HG03460 (cell line): ENCODE results near the gene NUDCD3.

Source experiments
- ATAC-seq: cut with Tn5 transposase; IDR thresholded peaks from one replicate; pipeline ENCODE4 v1.9.1; 2021; ENCODE audit not compliant: unreplicated experiment

The NUDCD3 gene

DNA sequence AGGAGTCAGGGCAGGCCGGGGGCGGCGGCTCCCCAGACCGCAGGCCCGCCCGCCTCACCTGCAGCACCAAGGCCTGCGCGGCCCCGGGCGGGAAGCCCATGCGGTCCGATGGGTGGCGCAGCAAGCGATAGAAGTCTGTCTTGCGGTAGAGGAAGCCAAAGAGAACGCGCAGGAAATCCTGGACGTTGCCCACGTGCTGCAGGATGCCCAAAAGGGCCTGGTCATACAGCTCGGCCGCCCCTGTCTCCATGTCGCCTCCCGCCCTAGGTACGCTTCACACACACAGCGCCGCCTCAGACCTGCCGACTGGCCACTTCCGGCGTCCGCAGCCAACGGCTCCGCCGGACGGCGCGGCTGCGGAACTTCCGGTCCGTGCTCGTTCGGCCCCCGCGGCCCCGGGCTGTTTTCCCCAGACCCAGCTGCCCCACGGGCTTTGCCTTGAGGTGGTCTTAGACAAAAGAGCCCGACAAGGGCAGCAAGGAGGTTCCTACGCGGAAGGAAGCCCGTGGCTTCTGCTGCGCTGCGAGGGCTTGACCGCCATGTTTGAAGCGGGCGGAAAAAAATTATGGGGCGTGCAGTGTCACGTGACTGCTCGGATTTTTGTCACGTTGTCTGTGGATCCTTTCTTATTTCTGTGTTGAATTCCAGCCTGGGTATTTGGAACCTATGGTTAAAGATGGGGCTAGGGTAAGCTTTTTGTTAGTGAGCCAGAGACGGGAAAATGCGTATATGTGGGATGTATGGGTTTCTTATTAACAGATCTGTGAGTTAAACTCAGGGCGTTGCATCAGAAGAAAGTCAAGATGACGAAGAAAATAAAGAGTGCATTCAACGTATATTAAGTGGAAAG, at the start of gene NUDCD3:
Gene NUDCD3, minus strand, starts transcription at position 308 of the 850 bp plus-strand sequence. Its CDS starts 58 bp downstream, at position 250.
- peak; percentile 94 for ATAC-seq

DNA sequence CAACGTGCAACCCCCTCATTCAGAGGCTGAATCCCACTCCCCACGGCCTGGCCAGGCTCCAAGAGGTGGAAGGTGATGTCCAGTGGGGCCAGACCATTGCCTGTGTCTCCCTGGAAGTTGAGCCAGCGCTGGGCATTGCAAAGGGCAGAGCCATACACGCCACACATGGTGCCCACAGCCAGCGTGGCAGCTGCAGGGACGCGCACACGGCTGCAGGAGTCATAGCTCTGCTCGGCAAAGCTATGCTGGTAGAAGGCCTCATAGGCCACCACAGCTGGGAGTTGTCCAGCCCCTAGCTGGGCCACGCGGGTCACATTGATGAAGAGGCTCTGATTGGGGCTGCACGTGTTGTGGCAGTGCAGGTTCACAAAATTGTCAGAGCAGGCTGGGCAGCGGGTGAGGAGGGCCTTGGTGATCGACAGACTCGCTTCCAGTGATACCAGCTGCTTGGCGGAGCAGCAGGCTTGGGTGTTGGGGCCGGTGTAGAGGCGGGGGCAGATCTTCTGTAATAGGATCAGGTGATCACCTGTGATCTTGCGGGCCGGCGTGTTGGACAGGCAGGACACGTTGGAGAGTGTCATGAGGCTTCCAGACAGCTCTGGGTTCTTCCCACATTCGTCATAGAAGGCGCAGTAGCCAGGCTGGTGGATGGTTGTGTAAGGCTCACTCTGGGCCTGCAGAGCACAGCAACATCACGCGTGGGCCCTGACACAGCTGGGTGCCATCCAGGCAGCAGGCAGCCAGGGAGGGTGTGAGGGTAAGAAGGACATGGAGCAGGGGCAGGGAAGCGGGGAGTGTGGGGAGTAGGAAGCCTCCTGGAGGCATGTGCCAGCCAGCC, 49.4 kb upstream of the NUDCD3 start:
- no peak for ATAC-seq

DNA sequence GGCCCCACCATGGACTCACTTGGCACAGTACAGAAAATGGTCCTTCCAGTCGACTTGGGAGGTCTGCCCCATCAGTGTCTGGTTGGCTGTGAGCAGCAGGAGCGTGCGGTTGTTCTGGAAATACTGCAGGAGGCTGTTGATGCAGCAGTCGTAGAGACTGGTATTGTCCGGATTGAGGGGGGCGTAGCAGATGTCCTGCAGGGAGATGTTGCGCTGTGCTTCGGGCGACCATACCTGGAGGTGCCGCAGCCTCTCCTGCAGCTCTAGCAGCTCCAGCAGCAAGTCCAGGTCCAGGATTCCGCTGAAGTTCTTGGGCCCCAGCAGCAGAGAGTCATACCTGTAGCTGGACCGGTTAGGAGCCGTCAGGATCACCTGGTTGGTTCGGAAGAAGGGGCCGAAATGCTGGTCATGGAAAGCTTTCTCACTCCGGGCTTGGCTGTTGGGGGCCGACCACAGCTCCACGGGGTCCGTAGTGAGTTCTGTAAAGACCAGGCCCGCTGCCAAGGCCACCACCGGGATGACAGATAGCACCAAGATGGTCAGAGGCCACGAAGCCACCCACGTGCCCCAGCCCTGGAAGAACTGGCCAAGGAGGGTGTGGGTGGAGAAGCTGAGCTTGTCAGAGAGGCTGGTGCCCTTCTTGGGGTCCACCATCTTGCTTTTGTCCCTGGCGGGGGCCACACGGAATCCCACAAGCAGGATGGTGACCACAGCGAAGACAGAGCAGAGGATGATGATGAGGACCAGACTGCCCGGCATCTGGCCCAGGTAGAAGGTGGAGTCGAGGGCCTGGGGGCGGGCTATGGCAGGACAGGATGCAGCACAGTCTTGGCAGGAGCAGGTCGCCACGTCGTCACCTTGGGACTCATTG, 48.6 kb upstream of the NUDCD3 start:
- no peak for ATAC-seq

DNA sequence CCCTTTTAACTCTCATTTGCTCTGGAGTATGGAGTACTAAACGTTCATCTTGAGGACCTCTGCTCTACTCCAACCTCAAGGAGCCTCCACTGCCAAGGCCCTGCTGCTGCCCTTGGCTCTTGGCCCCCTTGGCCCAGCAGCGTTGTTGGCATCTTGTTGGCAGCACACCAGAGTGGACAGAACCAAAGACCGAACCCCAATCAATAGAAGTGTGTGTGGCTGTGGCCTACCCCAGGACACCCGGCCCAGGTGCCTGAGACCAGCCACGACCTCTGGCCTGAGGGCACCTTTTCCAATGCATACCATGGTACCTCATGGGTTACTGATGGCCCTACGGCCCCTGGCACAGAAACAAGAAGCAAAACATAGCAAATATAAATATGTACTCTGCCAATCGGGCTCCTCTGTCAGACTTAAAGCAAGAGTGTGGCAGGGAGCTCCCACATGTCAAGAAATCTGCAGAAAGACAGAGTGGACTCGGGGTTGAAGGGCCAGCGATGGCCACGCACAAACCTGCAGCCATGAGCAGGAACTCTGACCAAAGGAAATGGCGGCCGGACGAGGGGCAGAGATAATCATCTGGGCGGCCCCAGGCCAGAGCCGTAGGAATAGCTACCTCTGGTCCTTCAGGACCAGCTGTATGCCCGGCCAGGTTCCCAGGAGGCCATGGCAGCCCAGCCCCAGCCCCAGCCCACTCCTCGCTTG, 47.8 kb upstream of the NUDCD3 start:
- ATAC-seq, result no peak

DNA sequence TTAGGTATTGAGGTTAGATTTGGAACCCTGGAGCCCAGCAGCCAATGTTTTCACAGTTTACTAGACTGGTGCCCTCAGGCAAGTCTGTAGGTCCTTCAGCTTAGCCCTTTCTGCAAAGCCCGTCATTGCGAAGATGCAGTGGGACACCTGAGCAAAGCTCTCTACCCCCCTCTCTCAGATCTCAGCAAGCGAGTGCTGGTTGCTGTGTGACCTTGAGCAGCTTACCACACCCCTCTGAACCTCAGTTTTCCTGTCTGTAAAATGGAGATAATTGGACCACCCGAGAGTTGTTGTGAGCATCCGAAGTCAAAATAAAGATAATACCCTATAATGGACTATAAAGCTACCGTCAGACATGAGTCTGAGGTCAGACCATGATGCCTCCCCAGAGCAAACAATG, 47.0 kb upstream of the NUDCD3 start:
- ATAC-seq, result no peak

DNA sequence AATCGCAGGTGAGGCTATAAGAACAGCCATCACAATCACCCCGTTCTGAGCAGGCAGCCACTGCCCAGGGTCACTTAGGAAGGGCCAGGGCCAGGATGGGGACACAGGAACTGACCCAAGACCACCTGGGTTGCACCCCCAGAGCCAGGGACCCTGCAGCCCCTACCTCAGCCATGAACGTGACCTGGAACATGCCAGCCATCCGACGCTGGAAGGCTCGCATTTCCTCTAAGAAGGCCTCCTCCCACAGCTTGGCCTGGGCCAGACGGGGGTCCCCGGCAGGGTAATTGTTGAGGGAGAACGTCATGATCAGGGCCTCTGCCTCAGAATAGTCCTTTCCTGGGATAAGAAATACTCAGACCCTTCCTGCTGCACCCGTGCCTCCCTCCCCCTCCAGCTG, 45.6 kb upstream of the NUDCD3 start:
- no peak for ATAC-seq

DNA sequence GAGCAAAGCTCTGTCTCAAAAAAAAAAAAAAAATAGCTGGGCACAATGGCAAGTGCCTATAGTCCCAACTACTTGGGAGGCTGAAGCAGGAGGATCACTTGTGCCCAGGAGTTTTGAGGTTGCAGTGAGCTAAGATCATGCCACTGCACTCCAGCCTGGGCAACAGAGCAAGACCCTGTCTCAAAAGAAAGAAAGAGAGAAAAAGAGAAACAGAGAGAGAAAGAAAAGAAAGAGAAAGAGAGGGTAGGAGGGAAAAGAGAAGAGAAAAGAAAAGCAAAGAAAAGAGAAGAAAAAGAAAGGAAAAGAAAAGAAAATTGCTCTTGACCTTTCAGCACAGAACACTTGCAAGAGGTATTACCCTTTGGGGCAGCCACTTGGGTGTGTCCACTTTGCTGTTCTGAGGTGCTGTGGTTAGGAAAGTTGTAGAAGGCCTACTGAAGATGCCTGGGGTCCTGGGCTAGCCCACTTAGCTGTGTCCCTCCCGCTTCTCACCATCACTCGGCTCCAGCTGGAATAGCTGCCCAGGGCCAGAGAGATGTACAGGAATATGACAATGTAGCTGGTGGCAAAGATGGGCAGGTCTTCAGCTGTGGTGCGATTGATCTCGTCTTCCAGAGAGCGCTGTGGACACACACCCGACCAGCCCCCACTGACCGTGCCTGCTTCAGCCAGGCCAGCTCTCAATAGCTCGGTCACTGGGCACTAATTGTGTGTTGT, 45.0 kb upstream of the NUDCD3 start:
- no peak for ATAC-seq

DNA sequence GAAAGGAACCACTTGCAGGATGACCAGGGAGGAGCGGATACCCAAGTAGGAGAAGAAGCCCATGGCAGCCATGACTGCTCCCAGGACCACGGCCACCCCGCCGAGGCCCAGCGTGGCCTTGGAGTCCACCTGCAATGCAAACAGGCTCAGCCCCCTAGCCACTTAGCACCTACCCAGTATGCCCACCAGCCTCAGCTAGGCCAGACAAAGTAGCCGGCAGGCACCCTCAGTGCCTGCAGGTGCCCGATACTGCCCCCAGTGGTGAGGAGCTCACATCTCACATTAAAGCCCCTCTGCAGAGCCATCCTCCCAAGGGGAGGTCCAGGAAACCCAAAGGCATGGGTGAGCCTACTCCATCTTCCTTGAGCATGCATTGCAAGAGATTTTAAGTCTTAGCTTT, 44.0 kb upstream of the NUDCD3 start:
- ATAC-seq, result no peak

DNA sequence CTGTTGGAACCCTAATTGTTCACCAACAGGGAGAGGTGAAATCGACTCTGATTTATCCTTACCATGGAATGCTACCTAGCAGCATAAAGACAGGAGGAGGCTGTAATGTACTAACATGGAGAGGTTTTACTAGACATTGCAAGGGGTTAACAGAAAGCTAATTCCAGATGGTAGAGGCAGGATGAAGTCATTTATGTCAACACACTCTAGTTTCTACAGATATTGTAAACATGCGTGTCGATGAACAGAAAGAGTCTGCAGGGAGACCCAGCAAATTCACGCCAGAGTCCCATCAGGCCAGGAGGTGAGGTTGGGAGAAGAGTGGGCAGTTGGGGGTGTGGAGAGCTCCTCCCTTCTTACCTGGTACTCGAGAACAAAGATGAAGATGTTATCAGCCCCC, 43.6 kb upstream of the NUDCD3 start:
- ATAC-seq, result no peak

DNA sequence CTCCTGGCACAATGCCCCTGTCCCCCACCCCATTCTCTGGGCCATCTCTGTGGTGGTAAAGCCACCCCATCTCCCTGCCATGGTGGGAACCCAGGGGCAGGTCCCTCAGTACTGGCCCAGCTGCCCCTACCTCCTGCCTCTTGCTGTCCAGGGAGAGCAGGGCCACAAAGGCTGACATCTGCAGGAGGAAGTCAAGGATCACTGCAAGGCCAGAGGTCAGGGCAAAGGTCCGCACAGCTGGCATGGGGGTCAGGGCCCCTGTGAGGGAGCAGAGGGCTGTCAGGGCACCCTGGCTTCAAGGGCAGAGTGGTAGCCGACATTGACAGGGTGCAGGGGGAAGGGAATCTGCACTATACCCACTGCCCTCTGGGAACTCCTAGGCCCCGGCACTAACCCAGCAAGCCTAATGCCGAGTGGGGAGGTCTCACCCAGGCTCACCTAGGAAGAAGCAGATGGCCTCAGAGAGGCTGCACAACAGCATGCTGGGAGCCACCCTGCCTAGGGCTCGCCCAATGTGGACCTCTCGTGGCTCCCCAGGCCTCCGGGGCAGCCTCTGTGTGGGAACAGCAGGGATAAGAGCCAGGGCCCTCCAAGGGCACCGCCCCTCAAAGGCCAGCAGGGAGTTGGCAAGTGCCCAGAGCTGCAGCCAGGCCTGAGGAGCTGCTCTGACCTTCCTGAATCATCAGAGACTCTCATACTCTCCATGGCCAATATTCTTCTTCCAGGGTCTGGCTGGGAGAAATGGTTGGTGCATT, 43.0 kb upstream of the NUDCD3 start:
- ATAC-seq, result no peak

DNA sequence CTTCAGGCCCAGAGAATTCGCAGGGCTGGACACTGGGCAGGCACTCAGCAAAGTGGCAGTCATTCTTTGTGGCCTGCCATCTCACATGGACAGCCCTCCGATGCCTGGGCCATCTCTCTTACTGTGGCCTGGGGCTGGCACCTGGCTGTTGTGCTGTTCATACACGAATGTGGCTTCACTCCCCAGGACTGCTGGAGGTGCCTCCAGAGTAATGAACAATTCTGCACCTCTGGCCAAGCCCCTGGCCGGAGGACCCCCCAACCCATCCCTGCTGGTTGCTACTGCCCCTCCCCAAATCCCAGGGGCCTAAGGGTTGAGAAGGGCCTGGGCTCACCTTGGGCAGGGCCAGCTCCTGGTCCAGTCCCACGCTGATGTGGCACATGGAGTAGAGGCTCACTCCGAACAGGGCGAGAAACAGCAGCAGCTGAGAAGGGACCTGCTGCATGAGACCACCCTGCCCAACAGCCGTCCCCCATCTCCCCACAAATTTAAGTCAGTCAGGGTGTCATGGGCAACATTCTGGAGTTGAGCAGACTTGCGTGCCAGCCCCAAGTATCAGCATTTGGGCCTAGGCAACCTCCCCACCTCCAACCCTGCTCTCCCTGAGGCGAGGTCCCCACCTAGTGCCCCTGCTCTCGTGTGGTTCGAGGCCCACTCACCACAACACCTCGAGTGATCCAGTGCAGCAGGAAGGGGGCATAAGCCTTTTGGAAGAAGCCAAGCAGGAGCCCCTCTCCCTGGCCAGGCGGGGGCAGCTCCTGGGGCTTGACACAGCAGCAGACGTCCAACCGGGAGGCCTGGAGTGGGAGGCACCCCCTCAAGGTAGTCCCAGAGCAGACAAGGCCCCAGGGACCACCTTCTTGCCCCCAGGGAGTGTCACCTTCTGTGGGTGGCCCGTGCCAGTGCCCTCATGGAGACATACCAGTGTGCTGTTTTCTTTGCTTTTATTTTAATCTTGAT, 41.2 kb upstream of the NUDCD3 start:
- ATAC-seq, result no peak

DNA sequence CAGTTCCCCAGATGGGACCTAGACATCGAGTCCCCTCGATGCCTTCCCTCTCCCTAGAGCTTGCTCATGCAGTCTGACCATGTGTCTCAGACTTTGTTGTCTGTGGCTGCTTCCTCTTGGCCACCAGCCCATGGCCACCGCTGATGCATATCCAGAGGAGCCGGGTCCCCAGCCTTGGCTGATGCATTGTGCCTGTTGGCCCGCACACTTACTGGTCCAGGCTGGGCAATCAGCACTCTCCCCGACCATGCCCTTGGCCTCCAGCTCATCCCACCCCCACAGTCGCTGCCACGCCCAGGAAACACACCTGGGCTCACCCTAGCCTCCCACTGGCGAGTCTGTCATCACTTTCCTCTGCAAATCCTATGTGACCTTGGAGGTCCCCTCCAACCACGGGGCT, 40.5 kb upstream of the NUDCD3 start:
- ATAC-seq, result no peak

DNA sequence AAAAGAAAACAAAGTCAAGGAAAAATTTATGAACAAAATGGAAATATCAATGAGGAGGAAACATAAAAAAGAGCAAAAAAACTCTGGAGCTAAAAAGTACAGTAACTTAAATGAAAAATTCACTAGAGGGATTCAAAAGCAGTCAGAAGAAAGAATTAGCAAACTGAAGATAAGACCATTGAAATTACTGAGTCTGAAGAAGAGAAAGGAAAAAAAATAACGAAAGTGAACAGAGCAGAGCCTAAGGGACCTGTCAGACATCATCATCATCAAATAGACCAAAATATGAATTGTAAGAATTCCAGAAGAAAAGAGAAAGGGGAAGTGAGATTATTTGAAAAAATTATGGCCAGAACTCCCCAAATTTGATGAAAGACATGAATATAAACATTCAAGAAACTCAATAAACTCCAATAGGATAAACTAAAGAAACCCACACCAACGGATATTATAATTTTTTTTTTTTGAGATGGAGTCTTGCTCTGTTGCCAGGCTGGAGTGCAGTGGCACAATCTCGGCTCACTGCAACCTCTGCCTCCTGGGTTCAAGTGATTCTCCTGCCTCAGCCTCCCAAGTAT, 34.4 kb upstream of the NUDCD3 start:
- ATAC-seq, result no peak

DNA sequence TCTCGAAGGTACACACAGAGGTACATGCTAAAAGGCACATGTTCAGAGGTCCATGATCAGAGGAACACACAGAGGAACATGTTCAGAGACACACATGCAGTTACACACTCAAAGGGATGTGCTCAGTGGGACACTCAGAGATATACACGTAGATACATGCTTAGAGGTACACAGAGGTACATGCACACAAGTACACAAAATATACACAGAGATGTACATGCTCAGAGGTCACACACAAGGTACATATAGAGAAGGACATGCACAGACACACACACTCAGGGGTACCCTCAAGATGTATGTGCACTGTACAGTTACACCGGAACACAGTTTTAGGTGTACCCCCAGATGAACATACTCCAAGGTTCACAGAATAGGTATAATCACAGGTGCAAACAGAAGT, 31.9 kb upstream of the NUDCD3 start:
- ATAC-seq, result no peak

DNA sequence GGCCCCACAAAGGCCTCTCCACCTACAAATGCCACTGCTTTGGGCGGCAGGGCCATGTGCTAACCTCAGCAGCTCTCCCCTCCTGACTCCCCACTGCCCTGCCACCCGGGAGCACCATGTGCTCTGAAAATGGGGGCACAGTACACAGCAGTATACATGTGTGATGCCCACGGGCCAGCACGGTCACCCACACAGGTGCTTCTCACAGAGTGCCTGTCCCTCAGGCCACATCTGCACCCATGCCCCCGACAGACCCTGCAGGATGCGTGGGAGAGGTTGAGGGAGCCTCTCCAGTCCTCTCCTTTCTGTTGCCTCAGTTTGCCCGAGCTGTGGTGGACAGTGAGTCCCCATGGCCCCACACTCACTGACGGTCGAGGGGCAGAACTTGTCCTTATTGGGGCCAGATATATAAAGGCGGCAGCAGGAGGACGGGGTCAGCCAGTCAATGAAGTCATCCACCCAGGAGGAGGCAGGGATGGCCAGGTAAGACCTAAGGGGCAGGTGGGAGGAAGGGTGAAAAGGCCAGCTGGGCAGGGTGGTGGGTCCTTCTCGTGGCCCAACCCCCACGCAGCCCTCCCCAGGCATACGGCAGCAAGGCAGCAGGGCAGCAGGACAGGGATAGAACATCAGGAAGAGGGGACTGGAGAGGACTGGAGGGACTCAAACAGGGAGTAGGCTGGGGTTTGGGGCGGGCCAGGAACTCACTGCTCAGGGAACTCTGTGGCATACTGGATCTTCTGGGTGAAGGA, 31.1 kb upstream of the NUDCD3 start:
- no peak for ATAC-seq

DNA sequence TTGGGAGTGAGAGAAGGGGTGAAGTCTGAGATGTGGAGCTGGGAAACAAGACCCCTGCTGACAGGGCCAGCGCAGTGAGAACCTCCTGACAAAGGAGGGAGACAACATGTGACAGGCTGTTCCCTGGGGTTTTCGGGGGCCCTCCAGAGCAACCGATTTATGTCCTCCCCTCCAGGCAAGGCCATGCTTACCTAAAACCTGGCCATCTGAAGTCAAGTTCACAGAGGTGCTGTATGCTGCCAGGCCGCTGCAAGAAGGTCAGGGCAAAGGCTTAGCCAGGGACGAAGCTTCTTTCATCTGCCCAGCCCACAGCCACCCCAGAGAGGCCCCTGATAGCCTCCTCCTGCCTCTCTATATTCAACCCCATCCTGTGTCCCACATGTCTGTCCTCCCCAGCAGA, 30.1 kb upstream of the NUDCD3 start:
- no peak for ATAC-seq

DNA sequence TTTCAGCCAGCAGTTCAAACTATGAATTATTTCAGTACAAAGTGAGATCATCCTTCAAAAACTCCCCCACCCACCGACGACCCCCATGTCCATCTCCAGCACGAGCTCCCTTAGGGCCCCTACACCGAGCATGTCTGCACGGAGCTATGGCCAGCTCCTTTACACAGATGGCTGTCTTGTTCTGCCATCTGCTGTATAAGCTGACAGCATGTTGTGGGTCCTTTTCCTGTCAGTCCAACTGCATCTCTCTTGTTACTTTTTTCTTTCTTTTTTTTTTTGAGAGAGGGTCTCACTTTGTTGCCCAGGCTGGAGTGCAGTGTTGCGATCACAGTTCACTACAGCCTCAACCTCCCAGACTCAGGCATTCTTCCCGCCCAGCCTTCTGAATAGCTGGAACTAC, 29.1 kb upstream of the NUDCD3 start:
- no peak for ATAC-seq
